K562 (cell line): ENCODE measurements around the gene NTSR1.

Experiments used
- CHD2 ChIP-seq: IDR thresholded peaks from 2 replicates; pipeline ENCODE4 v1.6.1; 2011; ENCODE audit warnings: low read depth, low read length
- HDAC1 ChIP-seq, 2 experiments: fragments of 450-650 bp; IDR thresholded peaks; 2 replicates each; pipeline ENCODE4 v1.6.1; 2016 to 2017; ENCODE audit warnings: inconsistent platforms in 1 of 2, mild to moderate bottlenecking in 1 of 2, moderate library complexity in 1 of 2
- MXI1 ChIP-seq: IDR thresholded peaks from 2 replicates; pipeline ENCODE4 v1.6.1; 2011; ENCODE audit warnings: low read depth, mild to moderate bottlenecking, improper control_type of control experiment, low read length
- MYBL2 ChIP-seq, 2 experiments: fragments of 450-650 bp in 1 of 2; sonication (generic) in 1 of 2; formaldehyde crosslinking in 1 of 2; IDR thresholded peaks; 2 replicates each; pipeline versions ENCODE4 v1.6.1 to v1.8.1; 2017 to 2022; ENCODE audit warnings: borderline replicate concordance in 1 of 2, inconsistent platforms in 1 of 2, low read depth in 1 of 2, mild to moderate bottlenecking in 1 of 2, missing genetic modification reagents in 1 of 2, moderate library complexity in 1 of 2
- PHF8 ChIP-seq: fragments of 200-600 bp; sonication (generic); IDR thresholded peaks from 2 replicates; pipeline ENCODE4 v1.6.1; 2012; ENCODE audit warnings: mixed run types, mild to moderate bottlenecking, inconsistent platforms, low read length, moderate library complexity, borderline replicate concordance
- POLR2A ChIP-seq: fragments of 450-650 bp; conservative IDR thresholded peaks from 2 replicates; pipeline ENCODE4 v1.6.1; 2016
- SIRT6 ChIP-seq: IDR thresholded peaks from one replicate; pipeline ENCODE4 v1.6.1; 2012; ENCODE audit warnings: low read depth, mild to moderate bottlenecking, control low read depth, inconsistent platforms, low read length, moderate library complexity
- TARDBP ChIP-seq: fragments of 450-650 bp; IDR thresholded peaks from 2 replicates; pipeline ENCODE4 v1.6.1; 2016
- TBL1XR1 ChIP-seq, 2 experiments: IDR thresholded peaks; 2 replicates each; pipeline ENCODE4 v1.6.1; 2012; ENCODE audit warnings: improper control_type of control experiment in 2 of 2, low read length in 2 of 2, mild to moderate bottlenecking in 1 of 2
- ZEB2 ChIP-seq: fragments of 450-650 bp; IDR thresholded peaks from 2 replicates; pipeline ENCODE4 v1.6.1; 2016
- ZNF76 ChIP-seq: fragments of 250-450 bp; sonication (Bioruptor Pico); IDR thresholded peaks from 2 replicates; pipeline ENCODE4 v1.4.0; 2020; ENCODE audit warnings: mild to moderate bottlenecking, moderate library complexity, borderline replicate concordance
- TF ChIP-seq, protein P1 (sequence below): sonication (generic); formaldehyde crosslinking; IDR thresholded peaks from 2 replicates; pipeline ENCODE4 v1.5.0; 2020; ENCODE audit warnings: missing genetic modification reagents
- TF ChIP-seq, protein P2 (sequence below): sonication (generic); formaldehyde crosslinking; IDR thresholded peaks from 2 replicates; pipeline ENCODE4 v1.8.0; 2022; ENCODE audit warnings: mild to moderate bottlenecking, low read depth, missing genetic modification reagents
- TF ChIP-seq, protein P3 (sequence below), 3 experiments: IDR thresholded peaks in 2 of 3; conservative IDR thresholded peaks in 1 of 3; 2 replicates each; pipeline ENCODE4 v1.5.1; 2011 to 2012; ENCODE audit warnings: low read length in 3 of 3, mild to moderate bottlenecking in 3 of 3, control low read depth in 2 of 3, improper control_type of control experiment in 1 of 3, inconsistent platforms in 1 of 3, low read depth in 1 of 3, mixed read lengths in 1 of 3, moderate library complexity in 1 of 3; ENCODE audit not compliant: insufficient read depth in 2 of 3

DNA sequence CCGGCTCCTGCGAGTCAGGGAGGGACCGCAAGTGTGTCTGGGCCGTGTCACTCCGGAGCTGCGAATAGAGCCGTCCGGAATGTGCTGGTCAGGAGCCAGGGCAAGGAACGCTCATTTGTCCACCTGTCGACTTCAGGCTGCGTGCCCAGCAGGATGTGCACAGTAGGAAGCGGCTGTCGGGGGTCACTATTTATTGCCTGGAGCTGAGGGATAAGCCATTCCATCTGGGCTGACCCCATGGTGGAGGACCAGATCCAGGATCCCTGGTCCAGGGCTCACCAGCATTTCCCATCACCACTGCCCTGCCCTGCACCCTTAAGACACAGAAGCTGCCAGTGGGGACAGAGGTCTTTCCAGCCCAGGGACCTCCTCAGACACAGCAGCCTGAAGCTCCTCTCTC is 14.7 kb downstream of the NTSR1 start:
- TF ChIP-seq, protein P1, sequence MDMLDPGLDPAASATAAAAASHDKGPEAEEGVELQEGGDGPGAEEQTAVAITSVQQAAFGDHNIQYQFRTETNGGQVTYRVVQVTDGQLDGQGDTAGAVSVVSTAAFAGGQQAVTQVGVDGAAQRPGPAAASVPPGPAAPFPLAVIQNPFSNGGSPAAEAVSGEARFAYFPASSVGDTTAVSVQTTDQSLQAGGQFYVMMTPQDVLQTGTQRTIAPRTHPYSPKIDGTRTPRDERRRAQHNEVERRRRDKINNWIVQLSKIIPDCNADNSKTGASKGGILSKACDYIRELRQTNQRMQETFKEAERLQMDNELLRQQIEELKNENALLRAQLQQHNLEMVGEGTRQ (CRISPR knock-in tag), result no peak
- TF ChIP-seq CHD2 (no peak), POLR2A (no peak), PHF8 (no peak), SIRT6 (no peak), HDAC1 (IDR thresholded peaks at IDR 0.05) (no peak), TARDBP (no peak), ZNF76 (CRISPR knock-in tag) (no peak), TBL1XR1 (IDR thresholded peaks at IDR 0.05; ENCODE audit: low read length in 2 of 2) (no peak), MYBL2 (IDR thresholded peaks at IDR 0.05; ENCODE audit: low read depth) (no peak), MYBL2 (CRISPR knock-in tag; IDR thresholded peaks at IDR 0.05; ENCODE audit: borderline replicate concordance) (no peak), ZEB2 (no peak), MXI1 (no peak)
- TF ChIP-seq, protein P2, sequence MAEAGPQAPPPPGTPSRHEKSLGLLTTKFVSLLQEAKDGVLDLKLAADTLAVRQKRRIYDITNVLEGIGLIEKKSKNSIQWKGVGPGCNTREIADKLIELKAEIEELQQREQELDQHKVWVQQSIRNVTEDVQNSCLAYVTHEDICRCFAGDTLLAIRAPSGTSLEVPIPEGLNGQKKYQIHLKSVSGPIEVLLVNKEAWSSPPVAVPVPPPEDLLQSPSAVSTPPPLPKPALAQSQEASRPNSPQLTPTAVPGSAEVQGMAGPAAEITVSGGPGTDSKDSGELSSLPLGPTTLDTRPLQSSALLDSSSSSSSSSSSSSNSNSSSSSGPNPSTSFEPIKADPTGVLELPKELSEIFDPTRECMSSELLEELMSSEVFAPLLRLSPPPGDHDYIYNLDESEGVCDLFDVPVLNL, result no peak
- TF ChIP-seq, protein P3, sequence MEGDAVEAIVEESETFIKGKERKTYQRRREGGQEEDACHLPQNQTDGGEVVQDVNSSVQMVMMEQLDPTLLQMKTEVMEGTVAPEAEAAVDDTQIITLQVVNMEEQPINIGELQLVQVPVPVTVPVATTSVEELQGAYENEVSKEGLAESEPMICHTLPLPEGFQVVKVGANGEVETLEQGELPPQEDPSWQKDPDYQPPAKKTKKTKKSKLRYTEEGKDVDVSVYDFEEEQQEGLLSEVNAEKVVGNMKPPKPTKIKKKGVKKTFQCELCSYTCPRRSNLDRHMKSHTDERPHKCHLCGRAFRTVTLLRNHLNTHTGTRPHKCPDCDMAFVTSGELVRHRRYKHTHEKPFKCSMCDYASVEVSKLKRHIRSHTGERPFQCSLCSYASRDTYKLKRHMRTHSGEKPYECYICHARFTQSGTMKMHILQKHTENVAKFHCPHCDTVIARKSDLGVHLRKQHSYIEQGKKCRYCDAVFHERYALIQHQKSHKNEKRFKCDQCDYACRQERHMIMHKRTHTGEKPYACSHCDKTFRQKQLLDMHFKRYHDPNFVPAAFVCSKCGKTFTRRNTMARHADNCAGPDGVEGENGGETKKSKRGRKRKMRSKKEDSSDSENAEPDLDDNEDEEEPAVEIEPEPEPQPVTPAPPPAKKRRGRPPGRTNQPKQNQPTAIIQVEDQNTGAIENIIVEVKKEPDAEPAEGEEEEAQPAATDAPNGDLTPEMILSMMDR (IDR thresholded peaks at IDR 0.05 in 2 of 3, conservative IDR thresholded peaks at IDR 0.05 in 1 of 3; ENCODE audit: insufficient read depth in 2 of 3, low read depth in 1 of 3, low read length in 3 of 3), result no peak
